ENCODE data around the gene CHRNB4.
A peak's percentile ranks its signal among the peaks of the same experiment; 100 is the strongest.

Gene CHRNB4

GRCh38 chr15:78672285-78673014, 31.4 kb upstream of the CHRNB4 start:
- intact Hi-C loops (cut with DNase I) = no loop called here
- DNase-seq = peak in 11 of 42 donors; percentile 4 to 61 (median 22)

- peak in 13 of 42 donors; percentile 3 to 47 (median 18) for DNase-seq
- intact Hi-C loops (cut with DNase I) = no loop called here
Measured at GRCh38 chr15:78671626-78672211, 30.7 kb upstream of the CHRNB4 start.

GRCh38 chr15:78668987-78669386, 28.0 kb upstream of the CHRNB4 start:
- intact Hi-C loops (cut with DNase I) = no loop called here
- no peak for DNase-seq

- intact Hi-C loops (cut with DNase I) = no loop called here
- no peak for DNase-seq
Measured at GRCh38 chr15:78667578-78668236, 26.7 kb upstream of the CHRNB4 start.

- intact Hi-C loops (cut with DNase I) = no loop called here
- no peak for DNase-seq
Measured at GRCh38 chr15:78666010-78666409, 25.0 kb upstream of the CHRNB4 start.

DNA sequence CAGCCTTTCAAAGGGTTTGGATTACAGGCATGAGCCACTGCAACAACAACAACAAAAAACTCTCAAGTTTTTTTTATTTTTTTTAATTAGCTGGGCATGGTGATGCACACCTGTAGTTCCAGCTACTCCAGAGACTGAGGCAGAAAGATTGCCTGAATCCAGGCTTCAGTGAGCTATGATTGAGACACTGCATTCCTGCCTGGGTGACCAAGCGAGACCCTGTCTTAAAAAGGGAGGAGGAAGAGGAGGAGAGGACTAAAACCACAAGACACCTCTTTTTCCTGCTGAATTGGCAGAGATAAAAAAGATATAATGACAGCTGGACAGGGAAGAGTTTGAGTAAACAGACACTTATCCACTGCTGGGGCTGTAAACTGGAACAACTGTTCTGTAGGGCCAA, 22.7 kb upstream of the CHRNB4 start:
- intact Hi-C loops (cut with DNase I) = no loop called here
- DNase-seq = no peak

DNA sequence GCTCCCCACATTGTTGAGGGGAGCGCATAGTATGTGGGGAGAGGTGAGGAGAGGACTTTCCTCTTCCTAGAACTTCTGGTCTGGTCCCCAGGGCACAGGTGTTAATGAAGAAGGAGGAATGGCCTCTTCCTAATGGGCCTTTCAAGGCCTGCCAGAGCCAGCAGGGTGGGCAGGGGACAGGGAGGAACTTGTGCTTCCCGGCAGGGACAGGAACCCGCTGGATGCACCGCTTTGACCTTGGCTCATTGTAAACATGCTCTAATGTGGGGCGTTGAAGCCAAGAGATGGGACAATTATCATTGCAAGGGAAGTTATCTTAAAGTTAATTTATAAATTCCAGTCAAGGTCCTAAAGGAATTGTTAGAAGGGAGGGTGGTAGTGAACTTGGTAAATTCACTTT, 21.0 kb upstream of the CHRNB4 start:
- intact Hi-C loops (cut with DNase I) = no loop called here
- DNase-seq = no peak

- intact Hi-C loops (cut with DNase I) = no loop called here
- no peak for DNase-seq
Measured at GRCh38 chr15:78661001-78661400, 20.0 kb upstream of the CHRNB4 start.

DNA sequence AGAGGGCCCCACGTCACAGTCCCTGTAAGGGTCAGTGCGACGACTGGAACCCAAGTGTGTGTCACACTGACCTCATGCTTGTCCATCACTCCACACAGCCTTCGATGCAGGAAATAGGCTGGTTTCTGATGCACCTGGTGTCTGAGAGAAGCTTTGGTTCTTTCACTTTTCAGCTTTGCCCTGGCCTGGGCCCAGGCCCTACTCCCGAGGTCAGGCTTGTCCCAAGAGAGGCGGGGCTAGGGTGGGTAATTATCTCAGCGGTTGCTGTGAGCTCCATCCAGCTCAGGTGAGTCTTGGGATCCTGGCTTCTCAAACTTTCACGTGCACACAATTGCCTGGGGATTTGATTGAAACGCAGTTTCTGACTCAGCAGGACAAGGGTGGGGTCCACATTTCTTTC, 19.6 kb upstream of the CHRNB4 start:
- intact Hi-C loops (cut with DNase I) = no loop called here
- no peak for DNase-seq

GRCh38 chr15:78658823-78659222, 17.8 kb upstream of the CHRNB4 start:
- intact Hi-C loops (cut with DNase I) = no loop called here
- DNase-seq = no peak

- intact Hi-C loops (cut with DNase I) = no loop called here
- DNase-seq = no peak
Measured at GRCh38 chr15:78654272-78654671, 13.3 kb upstream of the CHRNB4 start.

DNA sequence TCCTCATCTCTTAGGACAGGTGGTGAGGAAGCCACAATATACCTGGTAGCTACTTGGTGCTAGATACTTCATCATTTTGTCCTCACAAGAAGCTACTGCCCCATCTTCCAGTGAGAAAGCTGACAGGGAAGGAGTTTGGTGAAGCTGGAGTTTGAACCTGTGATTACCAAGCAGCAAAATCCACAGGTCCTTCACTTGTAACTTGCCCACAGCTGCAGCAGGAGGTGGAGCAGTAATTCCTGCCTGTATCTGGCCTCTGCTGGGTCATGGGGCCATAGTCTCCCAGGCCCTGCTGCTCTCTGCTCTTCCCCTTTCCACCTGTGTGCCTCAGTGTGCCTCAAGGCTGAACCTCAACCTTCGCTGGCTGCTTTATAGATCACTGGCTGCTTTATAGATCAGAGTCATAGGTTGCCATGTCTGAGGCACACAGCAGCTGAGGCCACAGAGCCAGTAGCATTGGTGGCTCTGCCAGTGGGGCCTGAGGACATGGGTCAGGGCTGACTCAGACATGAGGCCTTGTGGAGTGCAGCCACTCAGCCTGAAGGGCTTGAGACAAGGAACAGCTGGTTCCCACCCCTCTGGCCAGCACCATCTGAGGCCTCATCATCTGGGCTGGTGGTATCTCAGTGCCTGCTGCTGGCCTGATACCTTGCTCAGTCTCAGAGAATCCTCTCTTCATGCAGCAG, 11.1 kb upstream of the CHRNB4 start:
- DNase-seq = no peak
- intact Hi-C loops (cut with DNase I) = no loop called here

GRCh38 chr15:78651007-78651406, 10.0 kb upstream of the CHRNB4 start:
- DNase-seq = no peak
- intact Hi-C loops (cut with DNase I) = no loop called here

GRCh38 chr15:78650022-78650421, 9.0 kb upstream of the CHRNB4 start:
- intact Hi-C loops (cut with DNase I) = no loop called here
- DNase-seq = no peak

- DNase-seq = no peak
- intact Hi-C loops (cut with DNase I) = loop anchor here (10.0 kb wide), 1 partner anchor 60 kb away; no protein-coding TSS in a partner anchor
Measured at GRCh38 chr15:78645009-78645408, 4.0 kb upstream of the CHRNB4 start.

DNA sequence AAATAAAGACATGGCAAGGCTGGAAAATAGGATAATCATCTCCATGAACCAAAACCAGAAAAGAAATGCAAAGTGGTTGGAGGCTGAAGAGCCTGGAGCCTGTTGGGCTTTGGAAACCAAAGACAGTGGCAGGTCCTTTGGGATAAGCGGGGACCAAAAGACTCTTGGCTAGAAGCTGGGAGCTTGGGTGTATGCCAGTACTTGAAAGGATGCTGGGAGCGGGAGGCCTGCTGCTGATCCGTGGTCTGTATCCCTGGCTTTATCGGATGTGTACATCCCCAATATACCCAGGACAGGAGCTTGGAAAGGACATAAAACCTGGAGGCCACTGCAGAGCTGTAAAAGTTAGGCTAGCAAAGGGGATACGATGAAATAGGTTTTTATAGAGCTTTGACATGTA, 1.3 kb upstream of the CHRNB4 start:
- intact Hi-C loops (cut with DNase I) = loop anchor here (10.0 kb wide), 1 partner anchor 62 kb away; no protein-coding TSS in a partner anchor
- DNase-seq = peak in 1 of 42 donors; percentile 7

DNA sequence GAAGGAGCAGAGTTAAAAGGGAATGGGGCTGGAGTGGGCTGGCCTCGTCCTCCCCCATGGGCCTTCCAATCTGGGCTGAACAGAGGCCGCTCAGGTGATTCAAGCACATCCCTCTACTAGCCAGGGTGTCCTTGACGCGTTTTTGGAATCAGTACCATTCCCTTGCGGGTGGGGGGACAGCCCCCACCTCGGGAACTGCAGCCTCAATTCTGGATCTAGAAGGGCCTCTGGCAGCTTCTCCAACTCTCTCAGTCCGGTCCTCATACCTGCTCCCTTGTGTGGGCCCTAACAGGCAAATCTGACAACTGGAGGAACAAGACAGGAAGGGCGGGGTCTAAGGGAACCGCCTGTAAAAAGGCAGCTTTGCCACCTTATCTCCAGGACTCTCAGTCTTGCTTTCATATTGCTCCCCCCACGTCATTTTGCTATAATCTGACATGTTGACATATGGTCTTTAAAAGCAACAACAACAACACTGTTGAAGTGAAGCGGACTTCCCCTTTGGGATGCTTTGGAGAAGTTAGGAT, 802 bp upstream of the CHRNB4 start:
- intact Hi-C loops (cut with DNase I) = loop anchor here (10.0 kb wide), 1 partner anchor 63 kb away; no protein-coding TSS in a partner anchor
- DNase-seq = no peak

- DNase-seq = no peak
- intact Hi-C loops (cut with DNase I) = loop anchor here (10.0 kb wide), 1 partner anchor 64 kb away; no protein-coding TSS in a partner anchor
Measured at GRCh38 chr15:78640527-78641101, 396 bp downstream of the CHRNB4 start.

DNA sequence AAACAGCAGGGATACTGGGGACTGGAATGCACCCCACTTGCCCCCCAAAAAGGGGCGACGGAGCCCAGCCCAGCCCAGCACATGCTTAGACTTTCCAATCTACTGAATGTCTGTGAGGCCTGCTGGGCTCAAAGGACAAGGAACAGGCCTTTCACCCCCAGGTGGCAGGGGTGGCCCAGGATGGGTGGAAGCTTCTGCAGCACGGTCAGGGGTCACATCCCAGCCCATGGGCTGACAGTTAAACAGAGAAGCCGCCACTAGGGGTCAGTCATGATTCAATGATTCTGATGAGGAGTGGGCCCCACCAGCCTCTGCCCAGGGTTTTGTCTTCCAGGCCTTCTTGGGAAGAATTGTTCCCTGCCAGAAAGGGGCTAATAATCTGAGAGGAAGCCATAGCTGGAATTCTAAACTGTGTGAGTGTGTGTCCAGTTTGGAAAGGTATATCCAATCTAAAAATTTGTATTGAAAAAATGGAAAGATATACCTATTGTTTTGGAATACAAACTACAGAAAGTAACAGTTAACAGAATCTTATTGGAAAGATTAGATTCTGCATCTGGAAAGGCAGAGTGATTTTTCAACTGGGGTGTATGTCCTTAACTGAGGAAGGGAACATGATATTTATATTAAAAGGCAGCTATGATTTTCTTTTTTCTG, 2.2 kb downstream of the CHRNB4 start:
- intact Hi-C loops (cut with DNase I) = no loop called here
- peak in 35 of 42 donors; percentile 11 to 85 (median 55) for DNase-seq
